ENCODE measurements around the gene GMPR.
"Not testable (repeated sequence)": the region's sequence is repeated elsewhere in the genome, so short reads cannot be mapped to it uniquely, and the experiment has no call there.

Gene GMPR

DNA sequence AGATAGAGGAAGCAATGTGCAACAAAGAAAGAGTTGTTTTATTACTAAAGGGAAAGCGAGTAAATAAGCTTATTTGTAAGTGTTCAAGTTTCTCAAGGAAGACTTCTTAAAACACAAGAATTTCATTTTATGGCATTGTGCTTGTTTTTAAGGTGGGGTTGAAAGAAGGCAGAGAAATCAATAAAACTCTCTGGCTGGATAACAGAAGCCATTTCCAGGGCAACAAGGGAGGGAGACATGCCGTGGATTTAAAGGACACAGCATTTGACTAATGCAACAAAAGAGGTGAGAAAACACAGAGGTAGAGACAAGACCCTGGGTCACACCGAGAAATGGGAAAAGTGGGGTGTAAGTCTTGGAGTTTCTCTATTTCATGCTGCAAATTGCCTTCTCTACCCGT is 28.8 kb upstream of the GMPR start:
- DNase-seq (ENCODE audit: low read depth), result no peak
- no peak overlapping the region for H3K4me3 ChIP-seq (ENCODE audit: low read depth, low read length)
- TF ChIP-seq, protein P1, sequence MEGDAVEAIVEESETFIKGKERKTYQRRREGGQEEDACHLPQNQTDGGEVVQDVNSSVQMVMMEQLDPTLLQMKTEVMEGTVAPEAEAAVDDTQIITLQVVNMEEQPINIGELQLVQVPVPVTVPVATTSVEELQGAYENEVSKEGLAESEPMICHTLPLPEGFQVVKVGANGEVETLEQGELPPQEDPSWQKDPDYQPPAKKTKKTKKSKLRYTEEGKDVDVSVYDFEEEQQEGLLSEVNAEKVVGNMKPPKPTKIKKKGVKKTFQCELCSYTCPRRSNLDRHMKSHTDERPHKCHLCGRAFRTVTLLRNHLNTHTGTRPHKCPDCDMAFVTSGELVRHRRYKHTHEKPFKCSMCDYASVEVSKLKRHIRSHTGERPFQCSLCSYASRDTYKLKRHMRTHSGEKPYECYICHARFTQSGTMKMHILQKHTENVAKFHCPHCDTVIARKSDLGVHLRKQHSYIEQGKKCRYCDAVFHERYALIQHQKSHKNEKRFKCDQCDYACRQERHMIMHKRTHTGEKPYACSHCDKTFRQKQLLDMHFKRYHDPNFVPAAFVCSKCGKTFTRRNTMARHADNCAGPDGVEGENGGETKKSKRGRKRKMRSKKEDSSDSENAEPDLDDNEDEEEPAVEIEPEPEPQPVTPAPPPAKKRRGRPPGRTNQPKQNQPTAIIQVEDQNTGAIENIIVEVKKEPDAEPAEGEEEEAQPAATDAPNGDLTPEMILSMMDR (conservative IDR thresholded peaks at IDR 0.05; ENCODE audit: low read depth, low read length), result no peak

DNA sequence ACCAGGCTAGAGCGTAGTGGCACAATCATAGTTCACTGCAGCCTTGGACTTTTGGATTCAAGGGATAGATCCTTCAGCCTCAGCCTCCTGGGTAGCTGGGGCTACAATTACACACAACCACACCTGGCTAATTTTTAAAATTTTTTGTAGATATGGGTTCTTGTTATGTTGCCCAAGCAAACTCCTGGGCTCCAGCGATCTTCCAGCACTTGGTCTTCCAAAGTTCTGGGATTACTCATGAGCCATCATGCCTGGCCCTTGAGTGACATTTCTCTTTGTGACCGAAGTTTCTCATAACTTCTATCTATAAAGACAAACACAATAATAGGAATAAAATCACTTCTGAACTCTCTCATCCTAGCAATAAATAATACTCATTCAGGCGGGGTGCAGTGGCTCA is 26.1 kb upstream of the GMPR start:
- TF ChIP-seq, protein P1 (conservative IDR thresholded peaks at IDR 0.05; ENCODE audit: low read depth, low read length), result no peak
- no peak for DNase-seq (ENCODE audit: low read depth)
- H3K4me3 ChIP-seq (ENCODE audit: low read depth, low read length), result no peak overlapping the region

DNA sequence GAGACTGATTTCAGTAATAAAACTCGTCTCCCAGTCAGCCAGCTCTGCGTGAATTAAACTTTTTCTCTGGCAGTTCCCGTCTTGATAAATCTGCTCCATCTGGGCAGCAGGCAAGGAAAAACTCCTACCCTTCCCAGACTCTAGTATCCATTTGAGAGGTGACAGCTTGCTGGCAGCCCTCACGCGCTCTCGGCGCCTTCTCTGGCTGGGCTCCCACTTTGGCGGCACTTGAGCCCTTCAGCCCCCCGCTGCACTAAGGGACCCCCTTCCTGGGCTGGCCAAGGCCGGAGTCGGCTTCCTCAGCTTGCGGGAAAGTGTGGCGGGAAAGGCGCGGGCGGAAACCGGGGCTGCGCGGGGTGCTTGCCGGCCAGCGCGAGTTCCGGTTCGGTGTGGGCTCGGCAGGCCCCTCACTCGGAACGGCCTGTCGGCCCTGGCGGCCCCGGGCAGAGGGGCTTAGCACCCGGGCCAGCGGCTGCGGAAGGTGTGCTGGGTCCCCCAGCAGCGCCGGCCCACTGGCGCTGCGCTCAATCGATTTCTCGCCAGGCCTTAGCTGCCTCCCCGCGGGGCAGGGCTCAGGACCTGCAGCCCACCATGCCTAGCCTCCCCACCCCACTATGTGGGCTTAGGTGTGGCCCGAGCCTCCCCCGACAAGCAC is 21.8 kb upstream of the GMPR start:
- TF ChIP-seq, protein P1 (conservative IDR thresholded peaks at IDR 0.05; ENCODE audit: low read depth, low read length), result no peak
- DNase-seq (ENCODE audit: low read depth), result no peak
- H3K4me3 ChIP-seq (ENCODE audit: low read depth, low read length), result peak overlapping the region; percentile 34

DNA sequence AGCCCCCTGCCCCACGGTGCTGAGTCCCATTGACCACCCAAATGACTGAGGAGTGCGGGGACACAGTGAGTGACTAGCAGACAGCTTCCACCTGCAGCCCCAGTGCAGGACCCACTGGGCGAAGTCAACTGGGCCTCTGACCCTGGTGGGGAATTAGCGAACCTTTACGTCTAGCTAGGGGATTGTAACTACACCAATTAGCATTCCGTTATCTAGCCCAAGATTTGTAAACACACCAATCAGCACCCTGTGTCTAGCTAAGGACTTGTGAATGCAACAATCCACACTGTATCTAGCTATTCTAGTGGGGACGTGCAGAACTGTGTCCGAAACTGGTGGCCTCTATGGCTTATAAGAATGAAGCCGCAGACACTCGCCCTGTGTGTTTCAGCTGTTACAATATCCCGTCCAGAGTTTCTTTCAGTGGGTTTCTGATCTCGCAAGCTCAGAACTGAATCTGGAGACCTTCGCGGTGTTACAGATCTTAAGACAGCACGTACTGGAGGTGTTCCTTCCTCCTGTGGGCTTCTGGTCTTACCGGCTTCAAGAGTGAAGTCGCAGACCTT is 21.1 kb upstream of the GMPR start:
- DNase-seq (ENCODE audit: low read depth), result no peak
- TF ChIP-seq, protein P1 (conservative IDR thresholded peaks at IDR 0.05; ENCODE audit: low read depth, low read length), result no peak
- H3K4me3 ChIP-seq (ENCODE audit: low read depth, low read length), result no peak overlapping the region

DNA sequence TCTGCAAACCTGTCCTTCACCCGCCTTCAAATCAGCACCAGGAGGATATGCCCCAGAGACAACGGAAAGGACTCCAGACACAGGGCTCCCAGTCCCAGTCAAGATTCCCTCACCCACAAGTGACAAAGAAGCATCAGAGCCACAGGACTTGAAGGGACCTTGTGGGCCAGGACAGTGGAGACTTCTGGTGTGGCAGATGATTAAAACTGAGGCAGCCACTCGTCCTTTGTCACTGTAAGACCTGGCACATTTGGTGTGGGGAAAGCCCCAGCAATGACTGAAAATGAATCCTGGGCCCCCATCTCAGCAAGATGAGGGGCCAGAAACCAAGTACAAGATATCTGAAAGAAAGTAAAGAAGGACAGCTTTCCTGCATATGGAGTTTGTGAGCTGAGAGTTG is 15.6 kb upstream of the GMPR start:
- TF ChIP-seq, protein P1 (conservative IDR thresholded peaks at IDR 0.05; ENCODE audit: low read depth, low read length), result no peak
- H3K4me3 ChIP-seq (ENCODE audit: low read depth, low read length), result no peak overlapping the region
- no peak for DNase-seq (ENCODE audit: low read depth)

DNA sequence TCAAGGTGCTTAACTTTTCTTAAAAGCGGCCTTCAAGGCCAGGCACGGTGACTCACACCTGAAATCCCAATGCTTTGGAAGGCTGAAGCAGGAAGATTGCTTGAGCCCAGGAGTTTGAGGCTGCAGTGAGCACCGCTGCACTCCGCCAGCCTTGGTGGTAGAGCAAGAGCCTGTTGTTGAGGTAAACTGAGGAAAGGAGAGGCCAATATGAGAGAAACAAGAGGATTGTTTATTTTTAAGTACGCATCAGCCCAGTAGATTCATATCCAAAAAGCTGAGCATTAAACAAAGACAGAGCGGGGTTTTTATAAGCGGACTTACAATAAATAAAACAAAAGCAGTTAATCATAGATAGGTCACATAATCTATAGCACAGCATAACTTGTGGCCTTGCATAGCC is 15.0 kb upstream of the GMPR start:
- no peak overlapping the region for H3K4me3 ChIP-seq (ENCODE audit: low read depth, low read length)
- TF ChIP-seq, protein P1 (conservative IDR thresholded peaks at IDR 0.05; ENCODE audit: low read depth, low read length), result no peak
- DNase-seq (ENCODE audit: low read depth), result no peak

DNA sequence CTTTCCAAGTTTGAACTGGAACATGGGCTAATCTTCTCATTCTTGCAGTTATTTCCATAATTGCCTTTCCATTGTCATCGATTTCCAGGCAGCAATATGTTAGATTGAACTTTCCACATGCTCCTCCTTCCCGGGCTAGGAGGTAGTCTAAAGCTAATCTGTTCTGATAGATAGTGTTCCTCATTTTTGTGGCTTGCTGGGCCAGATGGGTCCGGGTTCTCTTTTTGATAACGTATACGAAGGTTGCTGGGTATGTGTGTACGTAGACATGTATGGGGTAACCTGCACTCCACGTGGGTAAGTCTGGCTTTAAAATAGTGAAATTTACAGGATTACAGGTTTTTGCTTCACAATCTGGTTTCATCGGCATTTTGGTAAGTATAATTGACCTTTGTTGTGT is 14.0 kb upstream of the GMPR start:
- H3K4me3 ChIP-seq (ENCODE audit: low read depth, low read length), result no peak overlapping the region
- TF ChIP-seq, protein P1 (conservative IDR thresholded peaks at IDR 0.05; ENCODE audit: low read depth, low read length), result no peak
- no peak for DNase-seq (ENCODE audit: low read depth)

DNA sequence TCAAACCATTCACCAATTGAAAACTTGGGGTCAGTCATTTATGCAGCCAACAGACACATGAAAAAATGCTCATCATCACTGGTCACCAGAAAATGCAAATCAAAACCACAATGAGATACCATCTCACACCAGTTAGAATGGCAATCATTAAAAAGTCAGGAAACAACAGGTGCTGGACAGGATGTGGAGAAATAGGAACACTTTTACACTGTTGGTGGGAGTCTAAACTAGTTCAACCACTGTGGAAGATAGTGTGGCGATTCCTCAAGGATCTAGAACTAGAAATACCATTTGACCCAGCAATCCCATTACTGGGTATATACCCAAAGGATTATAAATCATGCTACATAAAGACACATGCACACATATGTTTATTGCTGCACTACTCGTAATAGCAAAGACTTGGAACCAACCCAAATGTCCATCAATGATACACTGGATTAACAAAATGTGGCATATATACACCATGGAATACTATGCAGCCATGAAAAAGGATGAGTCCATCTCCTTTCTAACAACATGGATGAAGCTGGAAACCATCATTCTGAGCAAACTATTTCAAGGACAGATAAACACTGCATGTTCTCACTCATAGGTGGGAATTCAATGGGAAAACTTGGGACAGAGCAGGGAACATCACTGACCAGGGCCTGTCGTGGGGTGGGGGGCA is 13.2 kb upstream of the GMPR start:
- DNase-seq (ENCODE audit: low read depth); H3K4me3 ChIP-seq (ENCODE audit: low read depth, low read length): not testable (repeated sequence)

DNA sequence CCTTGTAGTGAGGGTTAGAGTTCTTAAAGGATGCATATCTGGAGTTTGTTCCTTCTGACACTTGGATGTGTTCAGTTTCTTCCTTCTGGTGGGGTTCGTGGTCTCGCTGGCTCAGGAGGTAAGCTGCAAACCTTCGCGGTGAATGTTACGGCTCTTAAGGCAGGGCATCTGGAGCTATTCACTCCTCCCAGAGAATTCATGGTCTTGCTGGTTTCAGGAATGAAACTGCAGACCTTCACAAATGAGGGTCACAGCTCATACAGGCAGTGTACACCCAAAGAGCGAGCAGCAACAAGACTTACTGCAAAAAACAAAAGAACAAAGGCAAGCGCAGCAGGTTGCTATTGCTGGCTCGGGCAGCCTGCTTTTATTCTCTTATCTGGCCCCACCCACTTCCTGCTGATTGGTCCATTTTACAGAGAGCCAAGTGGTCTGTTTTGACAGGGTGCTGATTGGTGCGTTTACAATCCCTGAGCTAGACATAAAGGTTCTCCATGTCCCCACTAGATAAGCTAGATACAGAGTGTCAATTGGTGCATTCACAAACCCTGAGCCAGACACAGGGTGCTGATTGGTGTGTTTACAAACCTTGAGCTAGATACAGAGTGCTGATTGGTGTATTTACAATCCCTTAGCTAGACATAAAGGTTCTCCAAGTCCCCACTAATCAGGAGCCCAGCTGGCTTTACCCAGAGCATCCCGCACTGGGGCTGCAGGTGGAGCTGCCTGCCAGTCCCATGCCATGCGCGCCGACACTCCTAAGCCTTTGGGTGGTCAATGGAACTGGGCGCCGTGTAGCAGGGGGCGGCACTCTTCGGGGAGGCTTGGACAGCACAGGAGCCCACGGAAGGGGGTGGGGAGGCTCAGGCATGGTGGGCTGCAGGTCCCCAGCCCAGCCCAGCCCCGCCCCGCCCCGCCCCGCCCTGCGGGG is 12.0 kb upstream of the GMPR start:
- H3K4me3 ChIP-seq (ENCODE audit: low read depth, low read length); DNase-seq (ENCODE audit: low read depth): not testable (repeated sequence)

Measured in choroid plexus epithelial cell (primary cell).